Germinal center (tissue), 1 donor: ENCODE data around the gene NEK11.
A peak's percentile ranks its signal among the peaks of the same experiment; 100 is the strongest.
"Not testable (repeated sequence)": the region's sequence is repeated elsewhere in the genome, so short reads cannot be mapped to it uniquely, and the experiment has no call there.

Experiments
- DNase-seq: peaks from one replicate; pipeline ENCODE4 v3.0.0; 2012; ENCODE audit warnings: mixed read lengths, low spot score

NEK11 gene

DNA sequence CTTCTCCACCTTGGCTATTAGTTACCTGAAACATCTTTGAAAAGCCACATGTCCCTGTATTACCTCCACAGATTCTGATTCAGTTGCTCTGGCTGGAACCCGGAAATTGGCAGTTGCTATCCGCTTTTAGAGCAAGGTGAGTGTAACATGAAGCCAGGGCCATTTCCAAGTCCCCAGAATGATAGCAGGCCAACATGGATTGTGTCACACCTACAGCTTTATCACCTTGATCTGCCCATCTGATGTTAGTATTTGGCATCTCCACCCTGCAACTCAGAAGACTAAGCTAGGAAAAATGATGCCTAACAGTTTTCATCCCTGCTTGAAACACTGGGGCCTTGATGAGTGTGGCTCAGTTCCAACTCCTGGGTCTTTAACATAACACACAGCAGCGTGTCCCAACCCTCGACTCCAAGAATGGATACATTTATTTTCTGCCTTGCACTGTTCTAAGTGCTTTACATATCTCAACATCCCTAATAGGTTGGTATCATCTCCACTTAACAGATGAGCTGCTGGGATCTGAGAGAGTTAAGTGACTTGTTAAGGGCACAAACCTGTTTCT lies 333.6 kb downstream of the NEK11 start:
- DNase-seq = no peak

DNA sequence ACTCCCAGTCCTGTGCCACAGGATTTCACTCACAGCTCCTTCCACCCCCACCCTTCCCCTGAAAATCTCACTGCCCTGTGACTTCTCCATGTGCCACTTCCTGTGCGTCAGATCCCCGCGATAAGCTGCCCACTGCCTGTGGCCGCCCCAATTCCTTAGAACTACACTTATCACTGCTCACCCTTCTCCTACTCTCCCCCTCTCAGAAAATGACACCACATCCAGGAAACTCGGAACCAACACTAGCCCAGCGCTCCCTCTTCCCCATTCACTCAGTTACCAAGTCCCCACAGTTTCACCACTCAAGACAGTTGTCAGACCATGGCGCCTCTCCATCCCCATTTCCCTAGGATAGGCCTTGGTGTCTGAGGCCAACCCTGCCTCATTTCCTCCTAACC lies 334.4 kb downstream of the NEK11 start:
- DNase-seq = not testable (repeated sequence)

DNA sequence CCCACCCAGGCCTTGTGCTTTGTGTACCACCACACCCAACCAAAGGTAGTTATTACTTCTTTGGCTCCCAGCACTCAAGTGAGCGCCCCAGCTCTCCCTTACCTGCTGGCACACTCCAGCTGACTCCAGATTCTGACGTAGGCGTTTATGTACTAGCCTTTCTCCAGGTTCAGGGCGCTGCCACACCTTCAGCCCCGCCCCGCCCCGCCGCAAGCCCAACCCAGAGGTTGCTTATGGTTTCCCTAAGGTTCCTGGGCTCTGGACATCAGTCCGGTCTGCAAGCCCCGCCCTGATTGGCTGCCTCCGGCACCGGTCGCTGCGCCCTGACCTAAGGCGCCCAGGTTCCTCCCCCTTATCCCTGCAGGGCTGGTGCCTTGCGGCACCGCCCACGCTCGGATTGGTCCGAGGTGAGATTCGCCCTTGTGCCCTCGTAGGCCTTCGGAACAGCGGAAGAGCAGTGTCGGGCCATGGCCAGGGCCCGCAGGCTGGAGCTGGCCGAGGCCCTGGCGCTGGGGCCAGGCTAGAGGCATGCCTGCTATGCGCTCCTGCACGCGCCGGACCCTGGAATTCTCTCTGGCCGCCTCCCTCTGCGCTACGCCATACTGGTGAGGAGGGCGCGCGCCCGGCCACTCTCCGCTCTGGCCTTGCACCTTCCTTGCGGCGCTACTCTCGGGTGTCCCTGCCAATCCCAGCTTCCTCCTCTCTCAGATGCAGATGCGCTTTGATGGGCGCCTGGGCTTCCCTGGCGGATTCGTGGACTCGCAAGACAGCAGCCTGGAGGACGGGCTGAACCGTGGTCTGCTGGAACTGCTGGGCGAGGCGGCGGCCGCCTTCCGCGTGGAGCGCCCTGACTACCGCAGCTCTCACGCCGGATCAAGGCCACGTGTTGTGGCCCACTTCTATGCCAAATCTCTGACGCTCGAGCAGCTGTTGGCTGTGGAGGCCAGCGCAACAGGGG lies 335.1 kb downstream of the NEK11 start:
- peak; percentile 50 for DNase-seq

DNA sequence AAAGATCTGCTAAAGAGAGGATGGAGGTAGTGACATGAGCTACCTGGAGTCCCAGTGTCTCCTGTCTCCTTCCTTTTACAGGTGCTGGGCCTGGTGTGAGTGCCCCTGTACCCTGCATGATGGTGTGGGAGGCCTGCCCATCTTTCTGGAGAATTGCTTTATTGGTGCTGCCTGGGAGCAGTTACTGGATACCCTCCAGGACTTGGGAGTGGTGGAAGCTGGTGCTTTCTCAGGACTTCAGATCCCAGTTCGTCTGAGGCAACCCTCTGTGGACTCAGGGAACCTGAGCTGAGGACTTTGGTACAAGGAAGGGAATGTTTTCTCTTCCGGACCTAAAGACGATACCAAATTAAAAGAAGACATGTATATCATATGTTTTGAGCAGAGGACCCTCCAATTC lies 336.6 kb downstream of the NEK11 start:
- no peak for DNase-seq

DNA sequence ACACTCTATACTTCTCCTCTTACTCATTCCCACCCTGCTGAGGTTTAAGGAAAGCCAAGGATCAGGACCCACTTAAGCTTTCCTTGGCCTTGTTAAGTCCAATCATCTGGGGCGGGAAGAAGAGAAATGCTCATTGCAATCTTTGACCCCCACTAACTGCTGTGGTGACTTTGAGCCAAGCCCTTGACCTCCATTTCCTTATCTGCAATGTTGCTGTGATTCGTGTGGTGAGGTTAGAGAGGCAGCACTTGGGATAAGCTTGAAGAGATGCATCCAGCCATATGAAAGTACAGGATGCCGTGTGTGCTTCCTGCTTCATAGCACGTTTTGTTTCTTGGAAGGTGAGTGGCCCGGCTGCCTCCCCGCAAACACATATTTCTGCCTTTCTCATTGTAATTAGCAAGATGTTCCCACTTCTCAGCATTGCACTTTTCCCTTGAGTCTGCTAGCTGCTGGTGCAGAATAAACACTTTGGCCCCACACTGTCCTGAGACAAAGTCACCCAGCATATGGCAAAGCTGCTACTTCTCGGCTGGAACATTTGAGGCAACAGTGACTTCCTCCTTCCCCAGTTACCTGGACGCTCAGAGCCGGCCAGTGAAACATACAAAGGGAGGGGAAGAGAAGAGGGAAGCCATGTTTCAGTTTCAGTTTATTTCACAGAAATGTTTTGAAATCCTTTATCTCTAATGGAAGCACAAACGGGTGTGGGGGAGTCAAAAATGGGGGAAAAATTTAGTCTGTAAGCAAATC lies 344.4 kb downstream of the NEK11 start:
- DNase-seq = no peak

DNA sequence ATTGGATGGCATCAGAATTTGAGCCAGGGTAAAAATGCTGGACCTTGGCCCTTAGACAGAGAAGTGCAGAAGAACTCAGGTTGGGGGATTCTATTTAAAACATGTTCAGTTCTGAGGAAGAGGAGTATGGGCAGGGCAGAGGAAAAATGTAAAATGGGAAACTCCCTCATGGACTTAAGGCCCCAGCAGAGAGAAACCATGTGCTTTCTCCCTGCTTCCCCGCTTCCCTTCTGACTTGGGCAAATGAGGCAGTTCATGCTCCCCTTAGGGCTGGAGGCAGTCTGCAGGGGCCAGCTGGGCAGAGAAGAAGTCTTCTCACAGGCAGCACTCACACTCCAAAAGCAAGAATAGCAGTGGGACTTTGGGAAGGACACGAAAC lies 345.0 kb downstream of the NEK11 start:
- DNase-seq = no peak

DNA sequence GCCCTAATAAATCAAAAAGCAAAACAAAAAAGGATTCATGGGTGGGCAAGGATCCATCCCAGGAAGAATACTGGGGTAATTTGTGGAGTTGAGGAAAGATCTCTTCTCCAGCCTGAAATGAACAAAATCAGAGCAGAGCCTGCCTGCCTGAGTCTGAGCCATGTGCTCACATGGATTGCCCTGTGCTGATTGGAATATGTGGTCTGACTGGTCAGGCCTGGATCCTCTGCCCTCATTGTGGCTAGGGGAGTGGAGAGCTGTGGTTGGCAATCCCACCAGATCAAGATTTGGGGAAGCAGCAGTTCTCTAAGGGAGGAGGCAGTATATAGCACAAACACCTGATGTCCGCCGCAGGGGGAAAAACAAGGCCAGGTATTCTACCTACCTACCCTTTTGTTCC lies 348.1 kb downstream of the NEK11 start:
- no peak for DNase-seq

DNA sequence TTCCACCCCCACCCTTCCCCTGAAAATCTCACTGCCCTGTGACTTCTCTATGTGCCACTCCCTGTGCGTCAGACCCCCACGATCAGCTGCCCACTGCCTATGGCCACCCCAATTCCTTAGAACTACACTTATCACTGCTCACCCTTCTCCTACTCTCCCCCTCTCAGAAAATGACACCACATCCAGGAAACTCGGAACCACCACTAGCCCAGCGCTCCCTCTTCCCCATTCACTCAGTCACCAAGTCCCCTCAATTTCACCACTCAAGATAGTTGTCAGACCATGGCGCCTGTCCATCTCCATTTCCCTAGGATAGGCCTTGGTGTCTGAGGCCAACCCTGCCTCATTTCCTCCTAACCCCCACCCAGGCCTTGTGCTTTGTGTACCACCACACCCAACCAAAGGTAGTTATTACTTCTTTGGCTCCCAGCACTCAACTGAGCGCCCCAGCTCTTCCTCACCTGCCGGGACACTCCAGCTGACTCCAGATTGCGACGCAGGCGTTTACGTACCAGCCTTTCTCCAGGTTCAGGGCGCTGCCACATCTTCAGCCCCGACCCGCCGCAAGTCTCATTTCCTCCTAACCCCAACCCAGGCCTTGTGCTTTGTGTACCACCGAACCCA lies 354.3 kb downstream of the NEK11 start:
- DNase-seq = not testable (repeated sequence)

DNA sequence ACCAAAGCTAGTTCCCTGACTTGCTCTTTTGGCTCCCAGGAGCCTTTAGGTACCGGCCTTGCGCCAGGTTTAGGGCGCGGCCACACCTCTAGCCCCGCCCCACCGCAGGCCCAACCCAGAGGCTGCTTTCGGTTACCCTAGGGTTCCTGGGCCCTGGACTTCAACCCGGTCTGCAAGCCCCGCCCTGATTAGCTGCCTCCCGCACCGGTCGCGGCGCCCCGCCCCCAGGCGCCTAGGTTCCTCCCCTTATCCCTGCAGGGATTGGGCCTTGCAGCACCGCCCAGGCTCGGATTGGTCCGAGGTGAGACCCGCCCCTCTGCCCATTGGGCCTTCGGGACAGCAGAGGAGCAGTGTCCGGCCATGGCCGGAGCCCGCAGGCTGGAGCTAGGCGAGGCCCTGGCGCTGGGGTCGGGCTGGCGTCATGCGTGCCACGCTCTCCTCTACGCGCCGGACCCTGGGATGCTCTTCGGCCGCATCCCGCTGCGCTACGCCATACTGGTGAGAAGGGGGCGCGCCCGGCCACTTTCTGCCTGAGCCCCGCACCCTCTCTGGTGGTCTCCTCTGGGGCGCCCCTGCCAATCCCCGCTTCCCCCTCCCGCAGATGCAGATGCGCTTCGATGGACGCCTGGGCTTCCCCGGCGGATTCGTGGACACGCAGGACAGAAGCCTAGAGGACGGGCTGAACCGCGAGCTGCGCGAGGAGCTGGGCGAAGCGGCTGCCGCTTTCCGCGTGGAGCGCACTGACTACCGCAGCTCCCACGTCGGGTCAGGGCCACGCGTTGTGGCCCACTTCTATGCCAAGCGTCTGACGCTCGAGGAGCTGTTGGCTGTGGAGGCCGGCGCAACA lies 355.0 kb downstream of the NEK11 start, which contains the start of gene NUDT16:
NUDT16 (plus strand) TSS at position 330 of the 847 bp plus-strand sequence; CDS start at position 361, 31 bp downstream.
- DNase-seq = peak; percentile 98

DNA sequence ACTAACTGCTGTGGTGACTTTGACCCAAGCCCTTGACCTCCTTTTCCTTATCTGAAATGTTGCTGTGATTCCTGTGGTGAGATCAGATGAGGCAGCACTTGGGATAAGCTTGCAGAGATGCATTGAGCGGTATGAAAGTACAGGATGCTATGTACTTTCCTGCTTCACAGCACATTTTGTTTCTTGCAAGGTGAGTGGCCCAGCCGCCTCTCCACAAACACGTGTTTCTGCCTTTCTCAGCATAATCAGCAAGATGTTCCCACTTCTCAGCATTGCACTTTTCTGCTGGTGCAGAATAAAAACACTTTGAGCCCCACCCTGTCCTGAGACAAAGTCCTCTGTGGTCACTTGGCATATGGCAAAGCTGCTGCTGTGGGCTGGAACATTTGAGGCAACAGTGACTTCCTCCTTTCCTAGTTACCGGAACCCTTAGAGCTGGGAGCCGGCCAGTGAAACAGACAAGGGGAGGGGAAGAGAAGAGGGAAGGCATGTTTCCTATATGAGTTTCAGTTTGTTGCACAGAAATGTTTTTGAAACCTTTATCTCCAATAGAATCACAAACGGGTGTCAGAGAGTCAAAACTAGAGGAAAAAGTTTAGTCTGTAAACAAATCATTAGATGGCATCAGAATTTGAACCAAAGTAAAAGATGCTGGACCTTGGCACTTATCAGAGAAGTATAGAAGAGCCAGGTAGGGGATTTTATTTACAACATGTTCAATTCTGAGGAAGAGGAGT lies 359.9 kb downstream of the NEK11 start:
- DNase-seq = no peak

DNA sequence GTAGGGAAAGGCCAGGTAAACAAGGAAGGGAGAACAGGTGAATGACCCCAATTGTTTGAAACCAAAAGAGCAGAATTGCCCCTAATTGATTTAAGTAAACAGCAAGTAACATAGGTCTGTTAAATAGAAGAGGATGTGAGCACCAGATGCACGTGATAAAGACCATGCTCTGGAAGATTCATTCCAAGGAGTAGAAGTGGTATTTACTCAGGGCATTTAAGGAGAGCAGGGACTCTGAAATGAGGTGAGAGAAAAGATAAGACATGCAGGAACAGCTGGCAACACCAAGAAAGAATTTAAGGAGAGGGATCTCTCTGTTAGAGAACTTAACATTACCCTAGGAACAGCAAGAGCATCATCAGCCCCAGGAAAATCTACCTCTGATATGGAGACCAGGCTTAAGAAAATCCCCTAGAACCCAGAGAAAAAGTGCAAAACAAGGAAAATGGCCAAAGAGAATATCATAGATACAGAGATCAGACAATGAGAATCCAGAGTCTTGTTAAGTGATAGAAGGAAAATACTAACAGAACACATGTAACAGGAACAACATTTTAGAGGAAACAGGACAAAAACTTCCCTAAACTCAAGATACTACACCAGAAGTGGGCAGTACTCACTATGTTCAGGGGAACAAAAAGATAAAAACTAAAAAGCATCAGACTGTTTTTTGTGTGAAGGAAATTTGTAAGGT lies 361.3 kb downstream of the NEK11 start:
- no peak for DNase-seq

DNA sequence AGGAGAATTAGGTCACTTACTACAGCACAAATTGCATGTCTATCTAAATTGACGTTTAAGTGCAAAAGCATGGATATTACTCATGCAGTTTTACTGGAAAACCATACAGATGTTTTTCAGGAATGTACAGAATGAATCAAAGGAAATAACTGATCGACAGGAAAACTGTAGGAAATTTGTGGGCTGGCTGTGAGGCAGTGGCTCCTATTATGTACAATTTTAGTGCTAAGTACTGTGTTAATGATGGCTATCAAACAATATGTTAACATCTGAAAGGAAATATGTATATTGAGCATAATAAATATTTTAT lies 361.8 kb downstream of the NEK11 start:
- no peak for DNase-seq

DNA sequence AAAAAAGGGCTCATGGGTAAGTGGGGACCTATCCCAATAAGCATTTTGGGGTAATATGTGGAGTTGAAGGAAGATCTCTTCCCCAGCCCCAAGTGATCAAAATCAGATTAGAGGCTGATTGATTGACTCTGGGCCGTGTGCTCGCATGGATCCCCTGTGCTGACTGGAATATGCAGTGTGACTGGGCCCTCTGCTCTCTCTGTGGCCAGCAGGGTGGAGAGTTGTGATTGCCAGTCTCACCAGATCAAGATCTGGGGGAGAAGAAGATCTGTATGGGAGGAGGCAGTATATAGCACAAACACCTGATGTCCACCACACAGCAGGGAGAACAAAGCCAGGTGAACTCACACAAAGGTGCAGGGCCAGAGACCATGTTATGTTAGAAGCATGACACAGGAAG lies 363.7 kb downstream of the NEK11 start:
- DNase-seq = no peak

DNA sequence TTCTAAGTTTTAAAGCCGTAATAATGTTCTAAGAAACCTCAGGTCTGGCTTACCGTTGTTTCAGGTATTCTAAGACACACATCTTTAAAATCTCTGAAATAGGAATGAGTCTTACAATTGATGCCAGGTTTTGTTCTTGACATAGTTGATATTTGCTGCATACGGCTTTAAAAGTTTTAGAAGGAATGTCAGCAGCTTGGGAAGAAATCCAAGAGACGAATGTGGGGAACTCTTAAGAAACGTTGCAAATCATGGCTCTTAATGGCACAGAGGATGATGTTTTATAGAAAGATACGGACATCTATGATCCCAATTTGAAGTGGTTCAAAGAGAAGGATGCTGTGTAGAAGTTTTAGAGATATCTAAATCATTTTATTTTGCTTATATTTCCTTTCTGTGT lies 366.4 kb downstream of the NEK11 start:
- no peak for DNase-seq

DNA sequence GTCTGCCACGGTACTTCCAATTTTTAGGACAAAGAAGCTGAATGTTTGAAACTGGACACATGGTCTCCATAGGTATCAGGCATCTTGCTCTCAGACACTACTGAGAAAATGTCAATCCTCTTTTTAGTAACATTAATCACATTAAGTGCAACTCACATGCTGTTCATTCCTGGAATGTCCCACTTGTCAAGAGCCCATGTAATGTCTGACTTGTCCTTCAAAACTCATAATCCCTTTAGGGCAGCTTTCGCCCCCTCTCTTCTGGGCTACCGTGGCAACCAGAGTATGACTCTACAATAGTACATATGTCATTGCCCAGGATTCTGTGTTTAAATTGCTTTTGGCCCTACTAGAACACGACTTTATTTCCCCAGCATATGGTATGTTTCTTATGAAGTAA lies 367.2 kb downstream of the NEK11 start:
- DNase-seq = no peak

DNA sequence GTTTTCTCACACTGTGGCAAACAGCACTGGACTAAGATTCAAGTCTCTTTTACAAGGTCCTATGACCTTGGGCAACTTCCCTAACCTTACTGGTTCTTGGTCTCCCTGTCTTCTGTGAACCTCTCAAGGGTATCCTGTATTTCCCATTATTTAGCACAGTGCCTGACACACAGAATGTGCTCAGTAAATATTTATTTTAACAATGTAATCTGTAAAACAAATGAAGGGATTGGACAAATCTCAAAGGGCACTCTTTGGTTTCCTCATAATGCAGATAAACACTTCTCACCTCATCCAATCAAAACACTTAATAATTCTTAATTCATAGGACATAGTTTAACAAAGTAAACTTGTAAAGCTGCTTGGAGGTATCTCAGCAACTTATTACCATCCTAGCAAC lies 367.7 kb downstream of the NEK11 start:
- DNase-seq = no peak

DNA sequence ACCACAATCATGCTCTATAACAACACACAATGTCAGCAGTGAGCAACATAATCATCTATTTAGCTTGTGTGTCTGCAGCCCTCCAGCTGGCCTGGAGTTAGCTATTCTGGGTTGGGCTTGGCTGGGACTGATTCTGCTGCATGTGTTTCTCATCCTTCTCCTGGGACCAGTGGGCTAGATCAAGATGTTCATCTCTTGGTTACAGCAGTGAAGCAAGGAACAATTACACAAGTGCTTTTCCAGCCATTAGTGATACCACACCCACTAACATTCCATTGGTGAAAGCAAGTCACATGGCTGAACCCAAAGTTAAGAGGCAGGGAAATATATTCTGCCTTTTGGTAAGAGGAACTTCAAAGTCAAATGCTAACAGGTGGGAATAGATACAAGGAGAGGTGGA lies 369.5 kb downstream of the NEK11 start:
- no peak for DNase-seq

DNA sequence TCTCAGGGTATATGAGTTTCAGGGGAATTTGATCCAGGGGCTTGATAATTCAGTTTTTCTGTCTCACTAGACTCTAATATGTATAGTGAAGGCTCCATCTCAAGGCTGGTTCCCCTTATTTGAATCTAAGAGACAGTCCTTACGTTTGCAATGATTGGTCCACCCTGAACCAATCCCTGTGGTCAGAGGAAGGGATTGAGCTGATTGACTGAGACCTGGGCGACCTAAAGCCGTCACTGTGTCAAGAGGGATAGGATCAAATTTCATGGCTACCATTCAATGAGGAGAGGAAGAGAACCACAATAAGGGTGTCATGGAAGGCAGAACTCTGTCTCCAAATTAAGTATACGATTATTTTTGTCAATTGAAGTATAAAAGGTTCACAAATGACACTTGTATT lies 371.2 kb downstream of the NEK11 start:
- DNase-seq = no peak
